ENCODE data around the gene OLFML2A.

DNA sequence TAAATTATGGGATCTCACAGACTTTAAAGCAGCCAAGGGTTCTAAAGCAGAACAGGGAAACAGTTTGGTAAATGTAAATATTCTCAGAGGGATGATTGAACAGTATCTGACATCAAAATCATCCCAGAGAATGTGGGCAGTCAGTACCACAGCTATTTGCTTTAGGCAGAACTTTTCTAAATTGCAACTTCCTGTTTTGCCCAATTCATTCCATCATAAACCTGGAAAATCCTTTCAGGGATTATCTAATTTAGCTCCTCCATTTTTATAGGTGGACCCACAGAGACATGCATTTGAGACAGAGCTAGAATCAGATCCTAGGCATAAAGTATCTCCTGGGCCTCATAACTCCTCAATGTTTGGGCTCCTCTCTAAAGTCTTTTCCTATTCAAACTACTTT, 18.2 kb upstream of the OLFML2A start:
- TF ChIP-seq CTCF (conservative IDR thresholded peaks at IDR 0.05; ENCODE audit: low read length) (no peak), EZH2phosphoT487 (IDR thresholded peaks at IDR 0.05; ENCODE audit: borderline replicate concordance, low read depth, low read length) (no peak)

Data from OCI-LY7 (cell line).